GM12892 (cell line): ENCODE data around the gene TNRC6B.

ENCODE experiments used
- POLR2A ChIP-seq: IDR thresholded peaks from 2 replicates; pipeline ENCODE4 v1.6.1; 2011; ENCODE audit warnings: low read depth, low read length, control low read depth
- TAF1 ChIP-seq: IDR thresholded peaks from 2 replicates; pipeline ENCODE4 v1.6.1; 2011; ENCODE audit warnings: low read depth, mild to moderate bottlenecking, control low read depth, low read length, borderline replicate concordance

DNA sequence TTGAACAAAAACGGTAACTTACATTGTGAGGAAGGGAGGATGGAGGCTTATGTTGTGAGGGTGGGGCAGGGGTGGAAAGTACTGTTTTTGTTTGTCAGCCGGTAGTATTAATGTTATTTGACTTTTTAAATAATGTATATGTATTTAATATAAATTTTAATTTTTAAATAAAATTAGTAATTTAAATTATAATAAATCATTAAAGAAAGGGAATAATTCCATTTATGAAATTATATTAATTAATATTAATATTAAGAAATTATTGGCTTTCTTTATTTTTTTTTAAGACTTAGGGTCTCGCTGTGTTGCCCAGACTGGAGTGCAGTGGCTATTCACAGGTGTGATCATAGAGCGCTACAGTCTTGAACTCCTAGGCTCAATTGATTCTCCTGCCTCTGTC is 24.0 kb upstream of the TNRC6B start:
- TF ChIP-seq TAF1 (no peak), POLR2A (no peak)
